Stimulated activated CD4-positive, alpha-beta T cell treated with anti-CD3 and anti-CD28 coated beads, Interleukin-2, amount 100 ng/mL, for 48 hours (primary cell): ENCODE data around the gene HEXIM2.
A peak's percentile ranks its signal among the peaks of the same experiment; 100 is the strongest.

Experiments
- DNase-seq, 2 donors: peaks; one replicate each; pipeline ENCODE4 v3.0.0-alpha.2; 2020

Gene HEXIM2

DNA sequence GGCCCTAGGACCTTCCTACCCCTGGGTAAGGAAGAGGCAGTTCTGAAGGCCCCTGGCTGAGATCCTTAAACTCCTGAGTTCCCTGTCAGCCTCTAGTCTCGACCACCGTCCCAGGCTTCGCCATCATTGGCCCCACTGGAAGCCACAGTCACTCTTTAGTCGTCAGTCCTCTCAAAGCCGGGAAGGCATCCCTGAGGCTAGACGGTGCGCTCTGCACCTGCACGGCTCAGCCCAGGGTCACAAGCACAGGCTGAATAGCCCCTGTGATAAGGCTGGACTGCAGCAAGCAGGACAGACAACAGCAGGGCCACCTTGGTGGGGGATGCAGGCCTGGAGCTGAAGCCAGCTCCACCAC lies 16.7 kb upstream of the HEXIM2 start:
- DNase-seq, result no peak

DNA sequence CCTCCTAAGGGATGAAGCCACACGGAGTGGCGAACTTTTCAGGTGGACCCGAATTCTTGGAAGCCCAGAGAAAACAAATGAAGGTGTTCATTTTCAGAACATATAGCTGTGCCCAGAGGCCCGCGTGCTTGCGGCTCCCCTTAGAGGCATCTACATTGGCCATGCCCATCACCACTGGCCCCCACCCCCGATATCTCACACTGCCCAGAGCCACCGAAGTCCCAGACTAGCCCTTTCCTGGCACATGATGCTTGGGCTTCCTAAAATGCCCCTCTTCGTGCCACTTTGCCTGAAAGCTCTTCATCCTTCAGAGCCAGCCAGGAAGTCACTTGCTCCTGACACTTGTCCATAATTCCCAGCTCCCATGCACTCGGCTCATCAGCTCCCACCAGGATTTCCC lies 15.5 kb upstream of the HEXIM2 start:
- DNase-seq, result no peak

DNA sequence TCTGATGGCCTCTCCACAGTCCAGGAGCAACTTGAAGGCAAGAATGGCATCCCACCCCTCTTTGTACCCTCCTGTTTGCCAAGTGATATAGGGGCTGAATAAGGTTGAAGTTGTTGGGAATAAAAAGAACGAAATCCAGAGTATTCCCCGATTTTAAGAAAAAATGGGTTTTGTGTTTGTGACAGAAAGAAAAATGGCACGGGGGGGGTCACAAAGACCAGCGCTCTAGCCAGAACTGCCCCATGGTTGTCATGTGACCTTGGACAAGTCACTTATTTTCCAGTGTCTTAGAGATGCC lies 15.1 kb upstream of the HEXIM2 start:
- DNase-seq, result no peak

DNA sequence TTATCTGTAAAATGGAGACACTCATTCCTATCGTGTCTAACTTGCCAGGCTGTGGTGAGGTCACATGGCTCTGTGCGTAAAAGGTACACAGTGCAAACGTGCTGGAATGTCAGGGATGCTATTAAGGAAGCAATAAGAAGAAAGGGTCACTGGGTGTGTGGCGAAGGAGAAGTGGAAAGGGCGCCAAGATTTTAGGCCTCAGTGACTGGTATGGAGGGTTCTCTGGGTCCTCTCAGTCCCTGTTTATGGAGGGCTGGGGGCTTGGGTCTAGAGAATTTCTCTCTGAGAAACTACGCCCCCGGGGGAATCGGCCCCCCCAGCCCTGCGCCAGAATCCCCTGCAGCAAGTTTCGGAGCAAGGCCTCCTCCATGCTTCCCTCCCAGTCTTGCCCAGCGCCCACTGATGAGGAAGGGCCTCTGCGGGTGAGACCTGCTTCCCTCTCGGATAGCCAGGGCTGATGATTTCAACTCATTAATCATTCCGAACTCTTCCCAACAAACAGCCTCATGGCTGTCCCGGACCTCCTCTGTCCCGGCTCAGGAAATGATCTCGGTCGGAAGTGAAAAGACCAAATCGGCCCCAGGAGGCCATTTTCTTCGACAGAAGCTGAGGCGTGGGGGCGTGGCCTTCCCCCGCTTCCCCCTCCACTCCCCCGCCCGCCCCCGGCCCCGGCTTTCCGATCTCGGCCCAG lies 14.6 kb upstream of the HEXIM2 start:
- no peak for DNase-seq

DNA sequence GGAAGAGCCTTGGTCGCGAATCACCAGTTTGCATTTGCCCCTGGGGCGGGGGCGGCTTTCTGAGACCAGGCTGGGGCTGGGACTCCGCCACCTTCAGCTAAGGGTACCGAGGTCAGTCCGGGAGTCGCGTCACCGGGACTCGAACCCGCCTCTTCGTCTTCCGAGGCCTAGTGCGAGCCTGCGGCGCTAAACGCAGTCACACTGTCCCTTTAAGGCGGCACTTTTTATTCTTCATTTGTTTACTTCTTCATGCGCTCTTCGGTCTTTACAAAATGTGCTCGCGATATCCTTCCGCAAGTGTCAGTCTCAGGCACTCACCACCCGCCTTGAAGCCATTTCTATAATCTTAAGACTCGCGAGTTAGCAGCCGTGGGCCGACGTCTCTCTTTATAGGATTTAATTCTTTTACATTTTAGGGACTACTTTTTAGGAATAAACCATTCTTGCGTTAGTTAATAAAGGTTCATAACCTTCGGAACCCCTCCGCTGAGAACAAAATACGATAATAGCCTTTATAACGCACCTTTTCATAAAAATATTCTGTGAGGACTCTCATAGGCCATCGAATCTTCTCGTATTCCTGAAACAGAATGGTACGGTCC lies 14.0 kb upstream of the HEXIM2 start:
- peak; percentile 73 to 79 for DNase-seq

DNA sequence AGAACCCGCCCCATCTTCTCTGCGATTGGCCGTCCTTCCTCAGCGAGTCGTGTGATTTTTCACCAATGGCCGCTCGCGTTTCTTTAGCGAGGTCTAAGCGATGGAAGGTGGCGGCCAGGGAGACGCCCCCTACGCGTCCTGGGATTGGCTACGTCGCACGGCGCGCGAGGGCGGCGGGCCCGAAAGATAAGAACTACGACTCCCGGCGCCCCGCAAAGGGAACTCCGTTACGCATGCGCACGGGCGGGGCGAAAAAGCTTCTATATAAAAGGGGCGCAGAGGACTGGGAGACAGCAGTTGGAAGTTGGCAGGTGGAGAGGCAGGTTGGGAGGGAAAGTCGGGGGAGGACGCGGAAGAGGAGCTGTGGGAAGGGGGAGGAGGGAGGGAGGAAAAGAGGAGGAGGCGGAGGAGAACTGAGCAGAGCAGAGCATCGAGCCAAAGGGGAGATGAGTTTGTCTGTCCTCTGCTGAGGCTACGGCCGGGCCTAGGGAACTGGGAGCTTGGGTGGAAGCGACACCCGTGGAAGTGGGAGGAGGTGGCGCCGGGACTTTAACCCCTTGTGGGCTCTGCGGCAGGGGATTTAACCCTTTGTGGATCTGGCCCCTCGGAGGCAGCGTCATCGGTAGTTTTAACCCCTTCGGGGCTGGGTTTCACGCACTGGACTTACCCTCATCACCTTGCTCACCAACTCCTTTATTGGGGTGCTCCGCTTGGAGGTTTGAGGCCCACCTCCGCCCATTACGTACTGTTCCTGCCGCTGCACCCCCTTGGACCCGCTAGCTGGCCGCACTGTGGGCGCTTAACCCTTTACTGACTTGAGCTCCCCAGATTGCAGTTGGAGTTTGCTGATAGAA lies 13.3 kb upstream of the HEXIM2 start, which contains the start of gene HEXIM1:
Gene HEXIM1 (plus strand): TSS at position 293 of the 854 bp plus-strand sequence. CDS start 716 bp downstream, outside the sequence.
- peak; percentile 98 for DNase-seq

DNA sequence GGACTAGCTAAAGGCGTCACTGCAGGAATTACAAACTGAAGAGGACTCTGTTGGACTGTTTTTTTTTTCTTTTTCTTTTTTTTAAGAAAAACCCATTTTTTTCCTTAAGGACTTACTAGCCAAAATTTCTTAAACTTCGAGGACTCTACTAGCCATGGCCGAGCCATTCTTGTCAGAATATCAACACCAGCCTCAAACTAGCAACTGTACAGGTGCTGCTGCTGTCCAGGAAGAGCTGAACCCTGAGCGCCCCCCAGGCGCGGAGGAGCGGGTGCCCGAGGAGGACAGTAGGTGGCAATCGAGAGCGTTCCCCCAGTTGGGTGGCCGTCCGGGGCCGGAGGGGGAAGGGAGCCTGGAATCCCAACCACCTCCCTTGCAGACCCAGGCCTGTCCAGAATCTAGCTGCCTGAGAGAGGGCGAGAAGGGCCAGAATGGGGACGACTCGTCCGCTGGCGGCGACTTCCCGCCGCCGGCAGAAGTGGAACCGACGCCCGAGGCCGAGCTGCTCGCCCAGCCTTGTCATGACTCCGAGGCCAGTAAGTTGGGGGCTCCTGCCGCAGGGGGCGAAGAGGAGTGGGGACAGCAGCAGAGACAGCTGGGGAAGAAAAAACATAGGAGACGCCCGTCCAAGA lies 12.5 kb upstream of the HEXIM2 start:
- DNase-seq, result peak; percentile 61 to 63

DNA sequence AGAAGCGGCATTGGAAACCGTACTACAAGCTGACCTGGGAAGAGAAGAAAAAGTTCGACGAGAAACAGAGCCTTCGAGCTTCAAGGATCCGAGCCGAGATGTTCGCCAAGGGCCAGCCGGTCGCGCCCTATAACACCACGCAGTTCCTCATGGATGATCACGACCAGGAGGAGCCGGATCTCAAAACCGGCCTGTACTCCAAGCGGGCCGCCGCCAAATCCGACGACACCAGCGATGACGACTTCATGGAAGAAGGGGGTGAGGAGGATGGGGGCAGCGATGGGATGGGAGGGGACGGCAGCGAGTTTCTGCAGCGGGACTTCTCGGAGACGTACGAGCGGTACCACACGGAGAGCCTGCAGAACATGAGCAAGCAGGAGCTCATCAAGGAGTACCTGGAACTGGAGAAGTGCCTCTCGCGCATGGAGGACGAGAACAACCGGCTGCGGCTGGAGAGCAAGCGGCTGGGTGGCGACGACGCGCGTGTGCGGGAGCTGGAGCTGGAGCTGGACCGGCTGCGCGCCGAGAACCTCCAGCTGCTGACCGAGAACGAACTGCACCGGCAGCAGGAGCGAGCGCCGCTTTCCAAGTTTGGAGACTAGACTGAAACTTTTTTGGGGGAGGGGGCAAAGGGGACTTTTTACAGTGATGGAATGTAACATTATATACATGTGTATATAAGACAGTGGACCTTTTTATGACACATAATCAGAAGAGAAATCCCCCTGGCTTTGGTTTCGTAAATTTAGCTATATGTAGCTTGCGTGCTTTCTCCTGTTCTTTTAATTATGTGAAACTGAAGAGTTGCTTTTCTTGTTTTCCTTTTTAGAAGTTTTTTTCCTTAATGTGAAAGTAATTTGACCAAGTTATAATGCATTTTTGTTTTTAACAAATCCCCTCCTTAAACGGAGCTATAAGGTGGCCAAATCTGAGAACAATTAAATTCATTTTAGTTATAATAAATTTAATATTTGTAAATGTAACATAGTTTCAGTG lies 11.7 kb upstream of the HEXIM2 start:
- peak in 1 of 2 donors; percentile 30 for DNase-seq

DNA sequence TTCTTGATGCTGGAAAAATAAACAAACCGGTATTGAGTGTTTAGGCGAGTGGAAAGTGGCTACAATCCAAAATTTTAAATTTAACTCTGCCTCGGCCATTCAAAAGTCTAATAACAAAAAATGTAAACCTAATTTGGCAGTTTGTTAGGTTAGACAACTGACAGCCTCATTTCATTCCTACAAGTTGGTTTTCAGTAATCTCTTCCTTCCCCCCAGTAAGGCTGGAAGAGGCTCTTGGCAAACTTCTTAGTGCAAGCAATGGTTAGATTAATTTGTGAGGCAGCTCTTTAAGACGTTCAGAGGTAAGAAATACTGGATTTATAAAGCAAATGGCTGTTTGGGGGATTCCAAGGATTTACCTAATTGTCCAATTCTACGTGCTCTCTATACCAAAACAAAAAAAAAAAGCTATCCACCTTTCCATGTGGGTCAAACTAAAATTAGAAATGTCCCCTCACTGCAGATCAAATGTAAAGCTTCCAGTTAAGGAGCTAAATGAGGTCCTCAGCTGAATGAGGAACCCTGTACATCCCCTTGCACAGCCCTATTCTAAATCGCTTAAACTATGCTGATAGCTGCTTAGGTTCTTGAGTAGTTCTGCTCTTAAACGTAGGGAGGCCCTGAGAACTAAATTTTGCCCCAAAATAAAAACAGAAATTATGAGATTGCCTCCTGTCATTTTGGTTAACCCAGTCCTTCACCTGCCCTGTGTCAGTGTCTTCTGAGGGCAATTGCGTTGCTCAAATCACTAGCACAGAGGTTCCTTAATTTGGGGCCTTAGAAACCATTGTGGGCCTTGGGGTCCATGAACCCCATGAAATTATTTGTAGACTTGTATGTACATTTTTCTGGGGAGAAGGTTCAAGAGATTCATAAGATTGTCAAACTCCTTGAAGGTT lies 10.5 kb upstream of the HEXIM2 start:
- DNase-seq, result no peak

DNA sequence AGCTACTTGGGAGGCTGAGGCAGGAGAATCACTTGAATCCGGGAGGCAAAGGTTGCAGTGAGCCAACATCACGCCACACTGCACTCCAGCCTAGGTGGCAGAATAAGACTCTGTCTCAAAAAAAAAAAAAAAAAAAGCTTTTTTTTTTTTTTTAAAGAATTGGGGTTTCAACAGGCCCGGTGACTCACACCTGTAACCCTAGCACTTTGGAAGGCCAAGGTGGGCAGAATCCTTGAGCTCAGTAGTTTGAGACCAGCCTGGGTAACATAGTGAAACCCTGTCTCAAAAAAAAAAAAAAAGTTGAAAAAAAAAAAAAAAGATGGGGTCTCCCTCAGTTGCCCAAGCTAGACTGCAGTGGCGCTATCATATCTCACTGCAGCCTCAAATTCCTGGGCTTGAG lies 6.6 kb upstream of the HEXIM2 start:
- no peak for DNase-seq

DNA sequence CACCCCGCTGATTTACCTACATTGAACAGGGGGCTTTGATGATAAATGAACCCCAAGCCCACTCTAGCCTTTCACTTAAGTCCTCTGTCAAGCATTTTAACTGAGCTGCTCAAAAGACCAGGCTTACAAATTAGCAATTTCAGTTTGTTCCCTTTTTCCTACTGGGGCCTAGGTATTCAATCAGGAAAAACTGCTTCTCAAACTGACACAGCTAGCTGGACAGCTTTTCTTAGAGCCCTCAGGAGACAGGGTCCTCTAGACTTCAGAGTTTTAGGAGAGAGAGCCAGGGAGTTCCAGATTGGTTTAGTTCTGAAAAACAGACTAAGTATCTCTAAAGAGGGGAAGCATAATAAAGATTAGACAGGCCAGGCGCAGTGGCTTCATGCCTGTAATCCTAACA lies 6.2 kb upstream of the HEXIM2 start:
- no peak for DNase-seq

DNA sequence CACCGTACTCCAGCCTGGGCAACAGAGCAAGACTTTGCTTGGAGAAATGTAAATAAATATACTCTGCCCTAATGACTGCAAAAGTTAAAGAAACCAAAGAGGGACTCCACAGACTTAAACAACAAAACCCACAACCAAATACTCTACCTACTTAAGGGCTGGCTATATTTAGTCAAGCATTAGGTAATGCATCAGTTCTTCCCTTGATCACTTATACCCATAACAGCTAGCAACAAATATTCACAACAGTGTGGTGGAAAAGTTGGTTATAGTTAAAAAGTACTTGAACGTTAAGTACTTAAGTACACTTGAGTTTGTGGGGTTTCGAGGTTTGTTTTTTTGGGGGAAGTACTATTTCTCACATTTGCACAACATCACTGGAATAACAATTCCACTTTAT lies 5.4 kb upstream of the HEXIM2 start:
- DNase-seq, result no peak

DNA sequence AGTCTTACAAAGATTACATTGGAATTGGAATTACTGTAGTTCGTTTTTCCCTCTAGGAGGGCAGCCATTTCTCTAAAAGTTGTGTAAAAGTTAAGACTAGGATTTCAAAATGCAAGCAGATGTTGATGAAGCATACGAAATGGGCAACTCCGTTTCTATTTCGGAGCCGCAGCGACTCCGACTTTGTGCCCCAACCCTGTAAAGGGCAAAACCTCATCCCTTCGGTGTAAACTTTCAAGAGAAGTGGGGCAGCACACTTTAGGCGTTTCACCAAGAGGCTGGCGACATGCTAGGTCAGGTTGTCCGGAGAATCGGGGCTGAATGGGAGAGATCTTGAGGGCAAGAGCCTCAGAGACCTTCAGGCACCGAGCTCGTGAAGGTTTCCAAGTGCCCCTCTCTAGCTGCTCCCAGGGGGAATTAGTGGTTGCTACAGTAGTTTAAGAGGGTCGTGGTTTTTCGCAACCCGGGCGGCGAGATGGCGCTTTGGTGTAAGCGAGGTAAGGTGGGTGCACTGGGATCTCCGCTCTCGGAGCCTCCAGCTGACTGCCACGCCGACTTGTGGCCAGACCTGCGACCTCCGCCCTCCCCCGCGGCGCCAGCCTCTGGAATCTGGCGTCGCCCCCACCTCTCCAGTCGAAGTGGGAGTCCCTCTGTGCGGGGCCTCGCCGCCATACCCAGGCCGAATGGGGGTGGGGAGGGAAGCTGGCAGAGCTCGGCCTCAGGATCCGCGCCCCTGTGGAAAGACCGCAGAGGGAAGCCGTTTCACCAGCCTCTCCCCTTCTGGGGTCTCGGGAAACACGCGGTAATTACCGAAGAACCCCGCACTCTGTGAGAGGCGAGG lies 1.0 kb upstream of the HEXIM2 start:
- peak; percentile 39 to 52 for DNase-seq

DNA sequence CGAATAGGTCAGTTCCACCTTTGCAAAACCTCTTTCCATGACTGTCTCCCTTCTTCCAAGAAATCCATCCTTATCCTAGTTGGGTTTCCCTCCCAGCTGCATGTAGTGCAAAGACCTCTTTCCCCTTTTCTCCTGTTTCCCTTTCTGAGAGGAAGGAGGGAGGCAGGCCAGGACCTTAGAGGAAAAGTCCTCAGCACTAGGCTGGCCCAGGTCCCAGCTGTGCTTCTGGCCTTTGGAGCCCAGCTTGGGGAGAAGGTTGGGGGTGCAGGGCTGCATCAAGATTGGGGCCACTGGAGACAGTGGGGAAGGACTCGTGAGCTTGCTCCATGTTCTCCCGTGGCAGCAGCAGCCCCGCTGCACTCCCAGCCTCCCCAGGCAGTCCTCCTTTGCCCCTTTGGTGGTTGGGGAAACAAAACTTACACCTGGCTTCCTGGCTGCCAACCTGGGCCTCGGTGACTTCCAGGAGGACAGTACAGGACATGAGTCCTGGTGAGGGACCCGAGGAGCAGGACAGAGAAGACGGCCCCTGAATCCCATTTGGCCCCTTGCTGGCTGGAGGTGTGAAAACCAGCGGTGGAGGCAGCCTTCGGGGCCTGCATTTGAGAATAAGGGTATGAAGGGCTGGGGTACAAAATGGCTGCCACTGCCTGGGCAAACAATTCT lies 481 bp downstream of the HEXIM2 start:
- DNase-seq, result no peak

DNA sequence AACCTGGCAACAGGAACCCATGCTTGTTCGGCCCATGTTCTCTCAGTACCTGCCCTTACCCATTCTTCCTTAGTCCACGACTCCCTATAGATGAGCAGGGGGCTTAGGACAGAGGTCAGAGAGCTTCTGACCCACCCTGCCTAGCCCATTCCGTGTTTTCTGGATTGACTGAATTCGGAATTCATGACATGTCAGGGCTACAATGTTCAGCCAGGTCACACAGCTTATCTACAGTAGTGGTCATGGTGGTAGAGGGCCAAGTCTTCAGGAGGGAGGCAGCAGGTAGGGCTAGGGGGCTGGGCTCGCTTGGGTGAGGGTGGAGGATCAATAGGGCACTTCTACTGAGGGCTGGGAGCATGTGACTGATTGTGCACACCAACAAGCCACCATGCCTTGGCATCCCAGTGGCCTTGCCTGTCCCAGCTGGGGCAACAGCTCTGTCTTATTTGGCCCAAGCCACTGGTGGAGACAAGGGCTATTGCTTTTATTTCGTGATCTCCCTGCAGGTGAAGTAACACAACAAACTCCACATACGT lies 3.1 kb downstream of the HEXIM2 start:
- no peak for DNase-seq

DNA sequence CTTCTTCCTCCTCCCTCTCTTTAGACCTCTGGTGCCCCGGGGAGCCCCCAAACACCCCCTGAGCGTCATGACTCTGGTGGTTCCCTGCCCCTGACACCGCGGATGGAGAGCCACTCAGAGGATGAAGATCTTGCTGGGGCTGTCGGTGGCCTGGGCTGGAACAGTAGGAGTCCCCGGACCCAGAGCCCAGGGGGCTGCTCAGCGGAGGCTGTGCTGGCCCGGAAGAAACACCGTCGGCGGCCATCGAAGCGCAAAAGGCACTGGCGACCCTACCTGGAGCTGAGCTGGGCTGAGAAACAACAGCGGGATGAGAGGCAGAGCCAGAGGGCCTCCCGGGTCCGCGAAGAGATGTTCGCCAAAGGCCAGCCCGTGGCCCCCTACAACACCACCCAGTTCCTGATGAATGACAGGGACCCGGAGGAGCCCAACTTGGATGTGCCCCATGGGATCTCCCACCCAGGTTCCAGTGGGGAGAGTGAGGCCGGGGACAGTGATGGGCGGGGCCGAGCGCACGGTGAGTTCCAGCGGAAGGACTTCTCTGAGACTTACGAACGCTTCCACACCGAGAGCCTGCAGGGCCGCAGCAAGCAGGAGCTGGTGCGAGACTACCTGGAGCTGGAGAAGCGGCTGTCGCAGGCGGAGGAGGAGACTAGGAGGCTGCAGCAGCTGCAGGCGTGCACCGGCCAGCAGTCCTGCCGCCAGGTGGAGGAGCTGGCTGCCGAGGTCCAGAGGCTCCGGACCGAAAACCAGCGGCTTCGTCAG lies 7.5 kb downstream of the HEXIM2 start:
- DNase-seq, result no peak

DNA sequence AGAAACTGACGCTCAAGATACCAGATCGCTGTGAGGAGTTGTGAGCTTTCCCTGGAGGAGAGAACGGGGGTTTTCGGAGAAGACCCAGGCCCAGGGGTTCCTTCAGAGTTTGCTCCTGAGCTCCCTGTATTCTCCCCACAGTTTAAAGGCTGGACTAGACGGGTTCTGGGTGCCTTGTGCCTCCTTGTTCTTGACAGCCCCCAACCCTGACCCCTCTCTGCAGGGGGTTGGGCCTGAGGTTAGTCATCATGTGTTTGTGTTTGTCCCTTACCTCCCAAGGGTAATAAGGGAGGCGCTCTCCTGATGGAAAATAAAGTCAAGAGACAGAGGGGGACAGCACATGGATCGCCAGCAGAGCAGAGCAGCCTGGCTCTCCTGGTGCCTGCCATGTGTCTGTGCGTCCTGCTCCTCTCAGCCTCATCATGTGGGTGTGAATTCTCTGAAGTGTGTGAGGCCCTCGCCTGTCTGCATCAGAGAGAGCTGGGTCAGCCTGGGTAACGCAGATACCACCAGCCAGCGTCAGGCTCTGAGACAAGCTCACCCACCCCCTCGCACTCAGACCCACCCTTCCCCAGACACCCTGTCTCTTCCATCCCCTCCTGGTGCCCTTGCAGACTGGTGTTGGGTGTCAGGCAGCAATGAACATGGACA lies 8.7 kb downstream of the HEXIM2 start:
- no peak for DNase-seq

DNA sequence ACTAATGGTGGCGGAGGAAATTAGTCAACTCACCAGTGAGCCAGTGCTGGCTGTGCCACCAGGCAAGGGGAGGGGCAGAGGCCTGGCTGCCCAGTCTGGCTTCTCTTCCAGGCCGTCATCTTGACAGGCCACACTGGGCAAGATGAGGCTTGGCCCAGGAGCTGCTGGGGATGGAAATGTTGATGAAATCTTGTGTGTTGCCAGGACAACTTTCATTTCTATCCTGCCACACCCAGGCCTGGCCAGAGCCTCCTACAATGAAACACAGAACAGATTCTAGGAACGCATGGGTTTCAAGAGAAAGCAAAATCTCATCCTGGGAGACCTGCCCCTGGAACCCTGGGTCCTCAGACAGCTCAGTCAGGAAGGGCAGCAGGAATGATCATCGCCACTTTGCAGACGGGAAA lies 9.3 kb downstream of the HEXIM2 start:
- no peak for DNase-seq
